Adipocyte (in vitro differentiated cells): ENCODE results near the gene BATF3.
"Not testable (repeated sequence)": the region's sequence is repeated elsewhere in the genome, so short reads cannot be mapped to it uniquely, and the experiment has no call there.

Source experiments
- DNase-seq: peaks from one replicate; pipeline ENCODE4 v3.0.0-alpha.2; 2015; ENCODE audit warnings: low read depth
- H3K27me3 ChIP-seq: replicated peaks from 2 replicates; pipeline ENCODE4 v1.7.0; 2013; ENCODE audit warnings: mild to moderate bottlenecking, low read length, moderate library complexity; ENCODE audit not compliant: control insufficient read depth, insufficient read depth
- H3K36me3 ChIP-seq: 2 replicates; pipeline ENCODE4 v1.7.0; 2013; ENCODE audit warnings: low read length, mild to moderate bottlenecking, moderate library complexity; ENCODE audit not compliant: control insufficient read depth, insufficient read depth, severe bottlenecking
- H3K4me1 ChIP-seq: 2 replicates; pipeline ENCODE4 v1.7.0; 2013; ENCODE audit warnings: mild to moderate bottlenecking, low read length, moderate library complexity; ENCODE audit not compliant: control insufficient read depth, insufficient read depth
- H3K4me3 ChIP-seq: 2 replicates; pipeline ENCODE4 v1.7.0; 2013; ENCODE audit warnings: mild to moderate bottlenecking, low read length, moderate library complexity
- H3K9ac ChIP-seq: 2 replicates; pipeline ENCODE4 v1.7.0; 2013; ENCODE audit warnings: mild to moderate bottlenecking, low read length, moderate library complexity
- H3K9me3 ChIP-seq: 2 replicates; pipeline ENCODE4 v1.7.0; 2013; ENCODE audit warnings: mild to moderate bottlenecking, low read length, moderate library complexity; ENCODE audit not compliant: control insufficient read depth

BATF3 gene, protein sequence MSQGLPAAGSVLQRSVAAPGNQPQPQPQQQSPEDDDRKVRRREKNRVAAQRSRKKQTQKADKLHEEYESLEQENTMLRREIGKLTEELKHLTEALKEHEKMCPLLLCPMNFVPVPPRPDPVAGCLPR

DNA sequence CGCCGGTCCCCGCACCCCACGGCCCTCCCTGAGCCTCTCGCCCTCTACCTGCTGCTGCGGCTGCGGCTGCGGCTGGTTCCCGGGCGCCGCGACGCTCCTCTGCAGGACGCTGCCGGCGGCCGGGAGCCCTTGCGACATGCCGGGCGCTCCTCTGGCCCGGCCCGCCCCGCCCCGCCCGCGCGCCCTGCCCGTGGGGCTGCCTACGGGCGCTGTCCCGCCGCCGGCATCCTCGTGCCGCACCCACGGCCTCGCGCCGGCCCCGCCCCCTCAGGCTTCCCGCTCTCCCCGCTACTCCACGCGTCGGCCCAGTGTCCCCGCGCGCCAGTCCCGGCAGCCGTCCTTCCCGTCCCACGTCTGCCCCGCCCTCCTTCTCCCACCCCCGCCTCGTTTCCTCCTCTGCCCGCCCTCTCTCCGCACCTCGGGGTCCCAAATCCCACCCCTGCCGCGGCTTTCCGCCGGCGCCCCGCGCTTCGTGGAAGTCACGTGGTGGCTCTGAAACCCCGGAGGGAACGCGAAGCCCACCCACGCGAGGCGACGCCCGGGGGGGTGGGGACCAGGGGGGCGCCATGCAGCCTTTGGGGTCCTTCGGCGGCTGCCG, at the start of gene BATF3:
BATF3 (minus strand) TSS at position 216 of the 598 bp plus-strand sequence; CDS start at position 138, 78 bp downstream.
- peaks cover 19% of the 10 kb centered on the region for H3K27me3 ChIP-seq
- peak within 1 kb of the TSS; percentile 73 for H3K4me3 ChIP-seq
- H3K9ac ChIP-seq = peak within 1 kb of the TSS; percentile 43
- peaks cover 9% of the 10 kb centered on the region for H3K4me1 ChIP-seq
- DNase-seq = peak; percentile 76
- H3K9me3 ChIP-seq = no peaks in the 10 kb centered on the region
- no peaks in the 10 kb centered on the region for H3K36me3 ChIP-seq

DNA sequence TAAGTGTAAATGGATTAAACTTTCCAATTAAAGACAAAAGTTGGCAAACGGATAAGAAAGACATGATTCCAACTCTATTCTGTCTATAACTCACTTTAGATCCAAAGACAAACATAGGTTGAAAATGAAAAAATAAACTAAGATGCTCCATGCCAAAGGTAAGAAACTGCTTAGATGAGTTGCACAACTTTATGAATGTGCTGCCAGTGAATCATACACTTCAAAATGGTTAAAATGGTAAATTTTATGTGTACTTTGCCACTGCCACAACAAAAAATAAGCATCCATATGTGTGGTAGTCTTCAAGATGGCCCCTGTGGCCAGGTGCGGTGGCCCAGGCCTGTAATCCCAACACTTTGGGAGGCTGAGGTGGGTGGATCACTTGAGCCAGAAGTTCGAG, 46.9 kb upstream of the BATF3 start:
- H3K4me1 ChIP-seq = peaks cover 8% of the 10 kb centered on the region
- H3K9me3 ChIP-seq = no peaks in the 10 kb centered on the region
- H3K27me3 ChIP-seq = no peaks in the 10 kb centered on the region
- DNase-seq = no peak
- H3K36me3 ChIP-seq = no peaks in the 10 kb centered on the region
- H3K9ac ChIP-seq = no peak overlapping the region
- H3K4me3 ChIP-seq = no peak overlapping the region

DNA sequence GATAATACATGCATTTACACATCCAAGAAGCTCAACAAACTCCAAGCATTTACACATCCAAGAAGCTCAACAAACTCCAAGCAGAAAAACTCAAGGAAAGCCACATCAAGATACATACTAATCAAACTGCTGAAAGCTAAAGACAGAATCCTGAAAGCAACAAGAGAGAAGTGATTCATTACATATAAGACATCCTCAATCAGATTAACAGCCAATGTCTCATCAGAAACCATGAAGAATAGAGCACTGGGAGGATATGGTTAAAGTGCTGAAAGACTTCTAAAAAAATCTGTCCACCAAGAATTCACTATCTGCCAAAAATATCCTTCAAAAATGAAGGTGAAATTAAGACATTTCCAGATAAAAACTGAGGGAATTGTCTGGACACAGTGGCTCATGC, 45.7 kb upstream of the BATF3 start:
- Histone ChIP-seq H3K4me1 (peaks cover 8% of the 10 kb centered on the region), H3K36me3 (no peaks in the 10 kb centered on the region), H3K27me3 (no peaks in the 10 kb centered on the region), H3K4me3 (no peak overlapping the region), H3K9me3 (no peaks in the 10 kb centered on the region), H3K9ac (no peak overlapping the region)
- no peak for DNase-seq

DNA sequence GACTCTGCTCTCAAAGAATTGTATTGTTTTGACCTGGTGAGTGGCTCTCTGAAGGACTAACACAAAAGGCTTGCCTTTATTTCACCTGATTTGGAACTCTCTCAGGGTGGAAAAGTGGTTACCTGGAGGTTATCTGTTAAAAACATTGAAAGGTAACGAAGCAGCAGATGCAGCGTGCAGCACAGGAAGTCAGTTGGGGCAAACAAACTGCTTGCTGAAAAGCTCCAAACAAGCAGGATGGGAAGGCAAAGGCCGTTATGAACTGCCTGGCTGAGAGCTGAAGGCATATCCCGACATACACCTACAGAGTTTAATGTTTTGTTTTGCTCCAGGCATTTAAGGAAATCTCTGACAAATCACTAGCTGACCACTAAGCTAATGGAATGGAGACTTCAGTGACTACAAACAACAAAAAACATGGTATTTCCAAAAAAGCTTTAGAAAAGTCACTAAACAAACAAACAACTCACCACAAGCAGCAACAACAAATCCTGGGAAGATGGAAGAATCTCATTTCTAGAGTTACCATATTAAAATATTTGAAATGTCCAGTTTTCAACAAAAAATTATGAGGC, 44.3 kb upstream of the BATF3 start:
- H3K36me3 ChIP-seq = no peaks in the 10 kb centered on the region
- DNase-seq = peak; percentile 47
- H3K27me3 ChIP-seq = no peaks in the 10 kb centered on the region
- H3K4me3 ChIP-seq = no peak overlapping the region
- H3K9ac ChIP-seq = no peak overlapping the region
- no peaks in the 10 kb centered on the region for H3K4me1 ChIP-seq
- H3K9me3 ChIP-seq = no peaks in the 10 kb centered on the region

DNA sequence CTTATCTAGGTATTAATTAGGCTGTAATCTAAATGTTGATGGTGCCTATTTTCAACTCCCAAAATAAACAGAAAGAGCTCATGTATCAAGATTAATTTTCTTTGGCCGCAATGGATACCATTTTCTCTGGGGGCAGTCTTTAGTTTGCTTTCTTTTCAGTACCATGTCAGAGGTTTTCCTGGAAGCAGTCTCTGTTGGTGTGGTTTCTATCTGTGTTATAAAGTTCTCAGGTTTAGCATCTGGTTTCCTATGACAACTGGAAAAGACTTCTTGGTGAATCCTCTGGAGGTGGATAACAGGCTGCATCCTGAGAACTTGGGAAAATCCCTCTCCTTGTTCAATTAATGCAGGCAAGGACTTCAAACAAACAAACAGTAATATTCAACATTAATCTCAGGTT, 38.7 kb upstream of the BATF3 start:
- H3K9me3 ChIP-seq = no peaks in the 10 kb centered on the region
- no peak overlapping the region for H3K9ac ChIP-seq
- DNase-seq = no peak
- no peaks in the 10 kb centered on the region for H3K36me3 ChIP-seq
- H3K4me1 ChIP-seq = peaks cover 5% of the 10 kb centered on the region
- no peak overlapping the region for H3K4me3 ChIP-seq
- H3K27me3 ChIP-seq = no peaks in the 10 kb centered on the region

DNA sequence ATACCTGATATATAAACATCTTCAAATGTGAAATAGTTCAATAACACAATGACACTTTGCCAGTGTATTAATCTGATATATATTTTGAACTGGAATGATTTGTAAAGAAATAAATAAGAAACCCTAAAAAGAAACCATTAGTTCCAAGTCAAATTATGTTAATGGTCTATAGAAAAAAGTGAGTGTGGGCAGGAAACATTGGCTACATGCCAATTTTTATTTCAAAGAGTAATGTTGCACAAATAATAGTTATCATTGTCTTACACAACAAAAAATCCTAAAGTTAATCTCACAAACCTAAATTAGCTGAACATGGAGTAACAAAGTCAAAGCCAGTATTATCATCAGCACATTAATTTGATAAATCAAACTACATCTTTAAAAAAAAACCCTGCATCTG, 37.9 kb upstream of the BATF3 start:
- no peaks in the 10 kb centered on the region for H3K9me3 ChIP-seq
- no peak overlapping the region for H3K4me3 ChIP-seq
- no peaks in the 10 kb centered on the region for H3K36me3 ChIP-seq
- H3K9ac ChIP-seq = no peak overlapping the region
- no peaks in the 10 kb centered on the region for H3K27me3 ChIP-seq
- peaks cover 5% of the 10 kb centered on the region for H3K4me1 ChIP-seq
- DNase-seq = no peak

DNA sequence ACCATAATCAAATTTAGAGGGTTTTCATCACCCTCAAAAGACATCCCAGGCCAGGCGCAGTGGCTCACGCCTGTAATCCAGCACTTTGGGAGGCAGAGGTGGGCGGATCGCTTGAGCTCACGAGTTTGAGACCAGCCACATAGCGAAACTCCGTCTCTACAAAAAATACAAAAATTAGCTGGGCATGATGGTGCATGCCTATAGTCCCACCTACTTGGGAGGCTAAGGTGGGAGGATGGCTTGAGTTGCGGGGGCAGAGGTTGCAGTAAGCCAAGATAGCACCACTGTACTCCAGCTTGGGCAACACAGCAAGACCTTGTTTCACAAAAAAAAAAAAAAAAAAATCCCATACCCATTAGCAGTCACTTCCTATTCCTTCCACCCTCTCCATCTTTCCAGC, 33.5 kb upstream of the BATF3 start:
- Histone ChIP-seq H3K4me3 (no peak overlapping the region), H3K9me3 (no peaks in the 10 kb centered on the region), H3K4me1 (peaks cover 16% of the 10 kb centered on the region), H3K36me3 (no peaks in the 10 kb centered on the region), H3K27me3 (no peaks in the 10 kb centered on the region), H3K9ac (no peak overlapping the region)
- DNase-seq = no peak

DNA sequence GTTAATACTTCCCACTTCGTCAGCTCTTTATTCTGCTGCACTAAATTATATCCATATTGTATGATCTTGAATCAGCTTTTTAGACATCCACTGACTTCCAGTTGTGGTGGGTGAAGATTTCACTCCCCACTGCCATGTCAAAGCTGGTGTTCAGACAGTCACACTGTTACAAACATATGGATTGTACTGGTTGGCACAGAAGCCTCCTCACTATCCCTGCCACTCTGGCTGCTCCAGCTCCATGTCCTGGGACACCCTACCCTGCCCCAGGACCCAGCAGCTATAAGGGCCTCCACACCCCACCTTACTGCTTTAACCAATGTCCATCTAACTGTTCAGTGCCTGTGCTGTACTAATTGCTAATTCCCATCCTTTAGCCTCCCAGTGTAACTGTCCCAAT, 32.0 kb upstream of the BATF3 start:
- Histone ChIP-seq H3K9ac (no peak overlapping the region), H3K4me1 (peaks cover 26% of the 10 kb centered on the region), H3K27me3 (no peaks in the 10 kb centered on the region), H3K9me3 (no peaks in the 10 kb centered on the region), H3K36me3 (no peaks in the 10 kb centered on the region), H3K4me3 (no peak overlapping the region)
- DNase-seq = no peak

DNA sequence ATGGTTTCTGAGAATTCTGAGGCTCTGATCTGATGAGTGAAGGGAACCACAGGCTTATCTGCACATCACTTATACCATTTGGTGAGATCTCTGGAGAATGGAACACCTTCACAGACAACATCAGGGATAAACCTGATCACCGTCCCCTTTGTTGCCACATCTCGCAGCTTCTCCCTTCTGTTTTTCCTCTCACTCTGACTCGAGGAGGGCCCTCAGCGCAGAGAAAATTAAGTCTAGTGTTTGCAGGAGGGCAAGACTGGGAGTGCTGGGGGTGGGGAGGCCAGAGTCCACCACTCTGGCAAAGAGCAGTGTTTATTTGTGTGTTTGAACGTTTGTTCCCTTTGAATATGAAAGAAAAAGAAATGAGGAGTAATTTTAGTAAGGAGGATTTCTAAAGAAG, 29.0 kb upstream of the BATF3 start:
- H3K4me1 ChIP-seq = peaks cover 27% of the 10 kb centered on the region
- no peak overlapping the region for H3K4me3 ChIP-seq
- H3K9ac ChIP-seq = no peak overlapping the region
- no peaks in the 10 kb centered on the region for H3K27me3 ChIP-seq
- H3K36me3 ChIP-seq = no peaks in the 10 kb centered on the region
- no peaks in the 10 kb centered on the region for H3K9me3 ChIP-seq
- no peak for DNase-seq

DNA sequence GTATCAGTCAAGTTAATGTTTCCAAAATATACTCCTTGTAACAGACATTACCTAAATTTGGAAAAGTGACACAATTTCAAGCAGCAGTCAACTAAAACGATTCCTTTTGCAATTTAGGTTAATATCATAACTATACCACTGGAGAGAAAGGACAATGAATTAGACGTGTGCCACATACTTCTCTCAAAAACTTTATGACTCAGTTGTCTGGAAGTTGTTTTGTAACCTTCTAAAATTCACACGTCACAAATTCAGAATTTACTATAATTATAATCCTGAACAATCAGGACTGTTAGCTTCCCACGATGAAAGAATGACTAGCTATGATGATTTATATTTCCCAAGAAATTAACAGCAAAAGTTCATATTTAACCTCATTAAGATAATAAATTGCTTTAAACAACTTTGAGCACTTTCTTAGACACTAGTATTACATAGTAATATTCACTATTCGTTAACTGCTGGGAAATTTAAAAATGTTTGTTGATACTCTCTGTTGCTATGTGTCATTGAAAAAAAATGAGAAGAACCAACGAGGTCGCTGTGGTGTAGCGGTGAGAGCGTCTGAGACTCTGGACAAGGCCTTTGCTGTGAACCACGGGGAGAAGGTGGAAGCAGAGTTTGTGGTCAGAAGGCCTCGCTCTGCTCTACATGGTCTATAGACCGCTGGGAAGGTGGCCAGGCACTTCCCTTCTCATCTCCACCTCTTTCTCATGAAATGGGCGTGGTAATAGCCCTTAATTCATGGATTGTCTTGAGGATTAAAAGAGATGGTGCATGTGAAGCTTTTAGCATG, 27.9 kb upstream of the BATF3 start:
- Histone ChIP-seq H3K36me3 (no peaks in the 10 kb centered on the region), H3K9ac (no peak overlapping the region), H3K4me1 (peaks cover 27% of the 10 kb centered on the region), H3K9me3 (no peaks in the 10 kb centered on the region), H3K27me3 (no peaks in the 10 kb centered on the region), H3K4me3 (no peak overlapping the region)
- no peak for DNase-seq

DNA sequence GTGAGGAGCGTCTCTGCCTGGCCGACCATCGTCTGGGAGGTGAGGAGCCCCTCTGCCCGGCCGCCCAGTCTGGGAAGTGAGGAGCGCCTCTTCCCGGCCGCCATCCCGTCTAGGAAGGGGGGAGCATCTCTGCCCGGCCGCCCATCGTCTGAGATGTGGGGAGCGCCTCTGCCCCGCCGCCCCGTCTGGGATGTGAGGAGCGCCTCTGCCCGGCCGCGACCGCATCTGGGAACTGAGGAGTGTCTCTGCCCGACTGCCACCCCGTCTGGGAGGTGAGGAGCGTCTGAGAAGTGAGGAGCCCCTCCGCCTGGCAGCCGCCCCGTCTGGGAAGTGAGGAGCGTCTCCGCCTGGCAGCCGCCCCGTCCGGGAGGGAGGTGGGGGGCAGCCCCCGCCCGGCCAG, 25.0 kb upstream of the BATF3 start:
- not testable (repeated sequence) for H3K9ac ChIP-seq, DNase-seq, H3K27me3 ChIP-seq, H3K36me3 ChIP-seq, H3K9me3 ChIP-seq, H3K4me3 ChIP-seq
- peaks cover 38% of the 10 kb centered on the region for H3K4me1 ChIP-seq
